Caco-2 (cell line): Measurements from ENCODE around the gene MS4A12. TPM values are rescaled to one million over a fixed set of nuclear protein-coding genes. Genes with fewer than 3 reads are reported as not detected.

Experiments used
- BruUV-seq: library from RNA; stranded (reverse); fragments of 400-500 nt; replicated peaks from 2 replicates; lab custom pipeline; 2021; lab: Mats Ljungman, UMichigan
- CTCF ChIA-PET: fragments of 300-600 bp; sonication (Branson Sonifier 250); formaldehyde crosslinking; loops from one replicate; lab custom pipeline; 2022; ENCODE audit warnings: antibody characterized with exemption; lab: Charles Lee
- POLR2A ChIA-PET: fragments of 300-600 bp; sonication (Branson Sonifier 250); formaldehyde crosslinking; loops from one replicate; lab custom pipeline; 2022; ENCODE audit warnings: antibody characterized with exemption; lab: Charles Lee
- DNase-seq, 2 experiments: peaks; one replicate each; pipeline versions ENCODE4 v3.0.0 to v3.0.0-alpha.2; 2020 to 2022
- H3K27me3 ChIP-seq: replicated peaks from 2 replicates; pipeline ENCODE4 v1.6.0; 2011; ENCODE audit warnings: low read length; ENCODE audit not compliant: control insufficient read depth, insufficient read depth
- H3K36me3 ChIP-seq: 2 replicates; pipeline ENCODE4 v1.5.1; 2011; ENCODE audit warnings: low read length; ENCODE audit not compliant: control insufficient read depth, insufficient read depth
- H3K4me1 ChIP-seq: fragments of 250-450 bp; sonication (Bioruptor Pico); 2 replicates; pipeline ENCODE4 v1.5.1; 2020; ENCODE audit warnings: mild to moderate bottlenecking
- H3K4me3 ChIP-seq: 2 replicates; pipeline ENCODE4 v1.5.1; 2011; ENCODE audit warnings: low read depth, mild to moderate bottlenecking, control low read depth, low read length
- H3K9me3 ChIP-seq: fragments of 250-450 bp; sonication (Bioruptor Pico); 2 replicates; pipeline ENCODE4 v1.5.1; 2020; ENCODE audit warnings: mild to moderate bottlenecking, moderate library complexity
- H3K27ac Mint-ChIP-seq: one replicate; pipeline ENCODE4 v1.8.0; 2022; ENCODE audit warnings: mixed read lengths; ENCODE audit not compliant: unreplicated experiment
- H3K27me3 Mint-ChIP-seq: one replicate; pipeline ENCODE4 v1.8.0; 2022; ENCODE audit warnings: mixed read lengths; ENCODE audit not compliant: insufficient read depth, unreplicated experiment
- H3K36me3 Mint-ChIP-seq: one replicate; pipeline ENCODE4 v1.8.0; 2022; ENCODE audit warnings: mild to moderate bottlenecking, mixed read lengths; ENCODE audit not compliant: insufficient read depth, unreplicated experiment
- H3K4me1 Mint-ChIP-seq: one replicate; pipeline ENCODE4 v1.8.0; 2022; ENCODE audit warnings: low read depth, mixed read lengths; ENCODE audit not compliant: unreplicated experiment
- H3K4me3 Mint-ChIP-seq: one replicate; pipeline ENCODE4 v1.8.0; 2022; ENCODE audit warnings: mild to moderate bottlenecking, moderate library complexity, mixed read lengths; ENCODE audit not compliant: unreplicated experiment
- H3K9me3 Mint-ChIP-seq: one replicate; pipeline ENCODE4 v1.8.0; 2022; ENCODE audit warnings: mixed read lengths; ENCODE audit not compliant: unreplicated experiment
- intact Hi-C: fragments of 100-400 bp; cut with micrococcal nuclease; formaldehyde crosslinking; loops from one replicate; pipeline ENCODE4 v1.10.0; 2022; ENCODE audit not compliant: unreplicated experiment
- total RNA-seq: library from RNA; stranded (reverse); gene quantifications from 2 replicates; pipeline ENCODE4 v1.2.3, GENCODE V29; 2022
- TF ChIP-seq, protein P1 (sequence below), 2 experiments: fragments of 200-600 bp in 1 of 2; IDR thresholded peaks; 1 replicate in 1 of 2; 2 replicates in 1 of 2; pipeline versions ENCODE4 v1.5.1 to v1.8.0; 2011 to 2022; ENCODE audit warnings: antibody characterized with exemption in 1 of 2, control low read depth in 1 of 2, inconsistent platforms in 1 of 2, low read depth in 1 of 2, low read length in 1 of 2, mild to moderate bottlenecking in 1 of 2, moderate library complexity in 1 of 2; ENCODE audit not compliant: insufficient read depth in 1 of 2, severe bottlenecking in 1 of 2, unreplicated experiment in 1 of 2

Gene MS4A12
- total RNA-seq, 1 experiment from 2014 or later = not detected

- intact Hi-C loops = no loop called here
- no peak overlapping the region for H3K4me3 Mint-ChIP-seq
- BruUV-seq = no TSS peak
- ChIA-PET POLR2A (no interaction called here), CTCF (no interaction called here)
- H3K27me3 ChIP-seq = no peaks in the 10 kb centered on the region
- no peaks in the 10 kb centered on the region for H3K36me3 ChIP-seq
- TF ChIP-seq, protein P1, sequence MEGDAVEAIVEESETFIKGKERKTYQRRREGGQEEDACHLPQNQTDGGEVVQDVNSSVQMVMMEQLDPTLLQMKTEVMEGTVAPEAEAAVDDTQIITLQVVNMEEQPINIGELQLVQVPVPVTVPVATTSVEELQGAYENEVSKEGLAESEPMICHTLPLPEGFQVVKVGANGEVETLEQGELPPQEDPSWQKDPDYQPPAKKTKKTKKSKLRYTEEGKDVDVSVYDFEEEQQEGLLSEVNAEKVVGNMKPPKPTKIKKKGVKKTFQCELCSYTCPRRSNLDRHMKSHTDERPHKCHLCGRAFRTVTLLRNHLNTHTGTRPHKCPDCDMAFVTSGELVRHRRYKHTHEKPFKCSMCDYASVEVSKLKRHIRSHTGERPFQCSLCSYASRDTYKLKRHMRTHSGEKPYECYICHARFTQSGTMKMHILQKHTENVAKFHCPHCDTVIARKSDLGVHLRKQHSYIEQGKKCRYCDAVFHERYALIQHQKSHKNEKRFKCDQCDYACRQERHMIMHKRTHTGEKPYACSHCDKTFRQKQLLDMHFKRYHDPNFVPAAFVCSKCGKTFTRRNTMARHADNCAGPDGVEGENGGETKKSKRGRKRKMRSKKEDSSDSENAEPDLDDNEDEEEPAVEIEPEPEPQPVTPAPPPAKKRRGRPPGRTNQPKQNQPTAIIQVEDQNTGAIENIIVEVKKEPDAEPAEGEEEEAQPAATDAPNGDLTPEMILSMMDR (IDR thresholded peaks at IDR 0.05; ENCODE audit: insufficient read depth in 1 of 2, low read depth in 1 of 2, low read length in 1 of 2, severe bottlenecking in 1 of 2, unreplicated experiment in 1 of 2) = no peak
- no peaks in the 10 kb centered on the region for H3K36me3 Mint-ChIP-seq
- H3K9me3 Mint-ChIP-seq = no peaks in the 10 kb centered on the region
- no peaks in the 10 kb centered on the region for H3K4me1 Mint-ChIP-seq
- H3K27ac Mint-ChIP-seq = no peak overlapping the region
- peaks cover 2% of the 10 kb centered on the region; the same call in 1 of the 2 replicates for H3K9me3 ChIP-seq
- no peaks in the 10 kb centered on the region for H3K4me1 ChIP-seq
- DNase-seq = no peak
- H3K4me3 ChIP-seq = no peak overlapping the region
- peaks cover 17% of the 10 kb centered on the region for H3K27me3 Mint-ChIP-seq
Measured at GRCh38 chr11:60477035-60477445, 15.5 kb upstream of the MS4A12 start.

GRCh38 chr11:60482361-60482760 lies 10.2 kb upstream of the MS4A12 start:
- BruUV-seq = no TSS peak
- H3K4me1 Mint-ChIP-seq = no peaks in the 10 kb centered on the region
- H3K27ac Mint-ChIP-seq = no peak overlapping the region
- Histone ChIP-seq H3K9me3 (no peaks in the 10 kb centered on the region), H3K36me3 (no peaks in the 10 kb centered on the region), H3K27me3 (no peaks in the 10 kb centered on the region), H3K4me3 (no peak overlapping the region), H3K4me1 (no peaks in the 10 kb centered on the region)
- intact Hi-C loops = no loop called here
- H3K27me3 Mint-ChIP-seq = peaks cover 14% of the 10 kb centered on the region
- H3K36me3 Mint-ChIP-seq = no peaks in the 10 kb centered on the region
- H3K4me3 Mint-ChIP-seq = no peak overlapping the region
- ChIA-PET POLR2A (no interaction called here), CTCF (interaction anchor here (0.5 kb wide), 1 partner anchor 709 kb away, joined by 4 read pairs; no protein-coding TSS in a partner anchor)
- DNase-seq = no peak
- no peaks in the 10 kb centered on the region for H3K9me3 Mint-ChIP-seq
- TF ChIP-seq, protein P1 (IDR thresholded peaks at IDR 0.05; ENCODE audit: insufficient read depth in 1 of 2, low read depth in 1 of 2, low read length in 1 of 2, severe bottlenecking in 1 of 2, unreplicated experiment in 1 of 2) = no peak

- Histone ChIP-seq H3K9me3 (no peaks in the 10 kb centered on the region), H3K36me3 (no peaks in the 10 kb centered on the region), H3K27me3 (no peaks in the 10 kb centered on the region), H3K4me3 (no peak overlapping the region), H3K4me1 (no peaks in the 10 kb centered on the region)
- Mint-ChIP-seq H3K36me3 (no peaks in the 10 kb centered on the region), H3K9me3 (no peaks in the 10 kb centered on the region), H3K4me1 (no peaks in the 10 kb centered on the region), H3K4me3 (no peak overlapping the region), H3K27ac (no peak overlapping the region), H3K27me3 (peaks cover 3% of the 10 kb centered on the region)
- no TSS peak for BruUV-seq
- intact Hi-C loops = loop anchor here (1.0 to 5.0 kb wide), 4 partner anchors 123 to 221 kb away; no protein-coding TSS in a partner anchor
- peak; percentile 70 to 72 for DNase-seq
- TF ChIP-seq, protein P1 (IDR thresholded peaks at IDR 0.05; ENCODE audit: insufficient read depth in 1 of 2, low read depth in 1 of 2, low read length in 1 of 2, severe bottlenecking in 1 of 2, unreplicated experiment in 1 of 2) = peak; percentile 83 to 93
- CTCF ChIA-PET = no interaction called here
- POLR2A ChIA-PET = no interaction called here
Measured at GRCh38 chr11:60485987-60486386, 6.6 kb upstream of the MS4A12 start.
